HG03558 (cell line): ENCODE measurements around the gene STK32C.

ENCODE experiments used
- ATAC-seq: cut with Tn5 transposase; IDR thresholded peaks from one replicate; pipeline ENCODE4 v1.9.1; 2021; ENCODE audit warnings: moderate number of reproducible peaks; ENCODE audit not compliant: unreplicated experiment; ENCODE audit errors: extremely low read depth

Gene STK32C

GRCh38 chr10:132204078-132204780 is 103.5 kb downstream of the STK32C start:
- no peak for ATAC-seq

- no peak for ATAC-seq
These were observed 104.3 kb downstream of the STK32C start for GRCh38 chr10:132203256-132204077.

GRCh38 chr10:132202070-132202970 is 105.4 kb downstream of the STK32C start:
- no peak for ATAC-seq

GRCh38 chr10:132201111-132201969 is 106.4 kb downstream of the STK32C start:
- no peak for ATAC-seq

- ATAC-seq = no peak
These were observed 107.2 kb downstream of the STK32C start for GRCh38 chr10:132200344-132201110.

- ATAC-seq = no peak
These were observed 107.9 kb downstream of the STK32C start for GRCh38 chr10:132199854-132200311.

- ATAC-seq = no peak
These were observed 108.4 kb downstream of the STK32C start for GRCh38 chr10:132199268-132199853.

- ATAC-seq = no peak
These were observed 109.2 kb downstream of the STK32C start for GRCh38 chr10:132198381-132199181.

GRCh38 chr10:132198068-132198370 is 109.7 kb downstream of the STK32C start:
- no peak for ATAC-seq

GRCh38 chr10:132197271-132198067 is 110.3 kb downstream of the STK32C start:
- no peak for ATAC-seq

- no peak for ATAC-seq
These were observed 111.3 kb downstream of the STK32C start for GRCh38 chr10:132196178-132197113.

- ATAC-seq = no peak
These were observed 112.2 kb downstream of the STK32C start for GRCh38 chr10:132195366-132196075.

GRCh38 chr10:132194726-132195125 is 113.0 kb downstream of the STK32C start:
- ATAC-seq = no peak

GRCh38 chr10:132193907-132194552 is 113.7 kb downstream of the STK32C start:
- no peak for ATAC-seq
